Measurements from ENCODE around the gene INPP5D. TPM values are rescaled to one million over a fixed set of nuclear protein-coding genes. Genes with fewer than 3 reads are reported as not detected.

INPP5D gene
- total and polyA plus RNA-seq, 2 of the 13 experiments (the other 11 are each of a cell fraction or from before 2014, with no cell fraction given) = 16.7 to 18.0 TPM

- TF ChIP-seq, protein P1, sequence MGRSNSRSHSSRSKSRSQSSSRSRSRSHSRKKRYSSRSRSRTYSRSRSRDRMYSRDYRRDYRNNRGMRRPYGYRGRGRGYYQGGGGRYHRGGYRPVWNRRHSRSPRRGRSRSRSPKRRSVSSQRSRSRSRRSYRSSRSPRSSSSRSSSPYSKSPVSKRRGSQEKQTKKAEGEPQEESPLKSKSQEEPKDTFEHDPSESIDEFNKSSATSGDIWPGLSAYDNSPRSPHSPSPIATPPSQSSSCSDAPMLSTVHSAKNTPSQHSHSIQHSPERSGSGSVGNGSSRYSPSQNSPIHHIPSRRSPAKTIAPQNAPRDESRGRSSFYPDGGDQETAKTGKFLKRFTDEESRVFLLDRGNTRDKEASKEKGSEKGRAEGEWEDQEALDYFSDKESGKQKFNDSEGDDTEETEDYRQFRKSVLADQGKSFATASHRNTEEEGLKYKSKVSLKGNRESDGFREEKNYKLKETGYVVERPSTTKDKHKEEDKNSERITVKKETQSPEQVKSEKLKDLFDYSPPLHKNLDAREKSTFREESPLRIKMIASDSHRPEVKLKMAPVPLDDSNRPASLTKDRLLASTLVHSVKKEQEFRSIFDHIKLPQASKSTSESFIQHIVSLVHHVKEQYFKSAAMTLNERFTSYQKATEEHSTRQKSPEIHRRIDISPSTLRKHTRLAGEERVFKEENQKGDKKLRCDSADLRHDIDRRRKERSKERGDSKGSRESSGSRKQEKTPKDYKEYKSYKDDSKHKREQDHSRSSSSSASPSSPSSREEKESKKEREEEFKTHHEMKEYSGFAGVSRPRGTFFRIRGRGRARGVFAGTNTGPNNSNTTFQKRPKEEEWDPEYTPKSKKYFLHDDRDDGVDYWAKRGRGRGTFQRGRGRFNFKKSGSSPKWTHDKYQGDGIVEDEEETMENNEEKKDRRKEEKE (IDR thresholded peaks at IDR 0.05) = no peak
- TF ChIP-seq, protein P2, sequence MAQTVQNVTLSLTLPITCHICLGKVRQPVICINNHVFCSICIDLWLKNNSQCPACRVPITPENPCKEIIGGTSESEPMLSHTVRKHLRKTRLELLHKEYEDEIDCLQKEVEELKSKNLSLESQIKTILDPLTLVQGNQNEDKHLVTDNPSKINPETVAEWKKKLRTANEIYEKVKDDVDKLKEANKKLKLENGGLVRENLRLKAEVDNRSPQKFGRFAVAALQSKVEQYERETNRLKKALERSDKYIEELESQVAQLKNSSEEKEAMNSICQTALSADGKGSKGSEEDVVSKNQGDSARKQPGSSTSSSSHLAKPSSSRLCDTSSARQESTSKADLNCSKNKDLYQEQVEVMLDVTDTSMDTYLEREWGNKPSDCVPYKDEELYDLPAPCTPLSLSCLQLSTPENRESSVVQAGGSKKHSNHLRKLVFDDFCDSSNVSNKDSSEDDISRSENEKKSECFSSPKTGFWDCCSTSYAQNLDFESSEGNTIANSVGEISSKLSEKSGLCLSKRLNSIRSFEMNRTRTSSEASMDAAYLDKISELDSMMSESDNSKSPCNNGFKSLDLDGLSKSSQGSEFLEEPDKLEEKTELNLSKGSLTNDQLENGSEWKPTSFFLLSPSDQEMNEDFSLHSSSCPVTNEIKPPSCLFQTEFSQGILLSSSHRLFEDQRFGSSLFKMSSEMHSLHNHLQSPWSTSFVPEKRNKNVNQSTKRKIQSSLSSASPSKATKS (CRISPR knock-in tag; IDR thresholded peaks at IDR 0.05) = no peak
- TF ChIP-seq ZNF75D (CRISPR knock-in tag; IDR thresholded peaks at IDR 0.05; ENCODE audit: borderline replicate concordance) (no peak), ZNF180 (CRISPR knock-in tag; IDR thresholded peaks at IDR 0.05; ENCODE audit: borderline replicate concordance, low read depth) (no peak), ZNF768 (CRISPR knock-in tag; IDR thresholded peaks at IDR 0.05) (peak; percentile 53; the same call in 1 of the 2 replicates), ZNF446 (CRISPR knock-in tag; IDR thresholded peaks at IDR 0.05) (no peak), ZFX (CRISPR knock-in tag; IDR thresholded peaks at IDR 0.05; ENCODE audit: low read depth) (peak; percentile 90), HNRNPH1 (optimal IDR thresholded peaks at IDR 0.05; ENCODE audit: low read depth, low read length) (peak; percentile 4), ZNF143 (CRISPR knock-in tag; IDR thresholded peaks at IDR 0.05) (no peak), ATF6 (CRISPR knock-in tag; conservative IDR thresholded peaks at IDR 0.05) (no peak; the same call in 1 of the 2 replicates), CCAR2 (optimal IDR thresholded peaks at IDR 0.05; ENCODE audit: low read depth, low read length) (no peak), AHR (CRISPR knock-in tag; IDR thresholded peaks at IDR 0.05) (no peak), SIX4 (CRISPR knock-in tag; IDR thresholded peaks at IDR 0.05) (peak; percentile 89), FOXA1 (IDR thresholded peaks at IDR 0.05) (no peak), FOXA1 (CRISPR knock-in tag; IDR thresholded peaks at IDR 0.05) (peak; percentile 93)
- TF ChIP-seq, protein P3, sequence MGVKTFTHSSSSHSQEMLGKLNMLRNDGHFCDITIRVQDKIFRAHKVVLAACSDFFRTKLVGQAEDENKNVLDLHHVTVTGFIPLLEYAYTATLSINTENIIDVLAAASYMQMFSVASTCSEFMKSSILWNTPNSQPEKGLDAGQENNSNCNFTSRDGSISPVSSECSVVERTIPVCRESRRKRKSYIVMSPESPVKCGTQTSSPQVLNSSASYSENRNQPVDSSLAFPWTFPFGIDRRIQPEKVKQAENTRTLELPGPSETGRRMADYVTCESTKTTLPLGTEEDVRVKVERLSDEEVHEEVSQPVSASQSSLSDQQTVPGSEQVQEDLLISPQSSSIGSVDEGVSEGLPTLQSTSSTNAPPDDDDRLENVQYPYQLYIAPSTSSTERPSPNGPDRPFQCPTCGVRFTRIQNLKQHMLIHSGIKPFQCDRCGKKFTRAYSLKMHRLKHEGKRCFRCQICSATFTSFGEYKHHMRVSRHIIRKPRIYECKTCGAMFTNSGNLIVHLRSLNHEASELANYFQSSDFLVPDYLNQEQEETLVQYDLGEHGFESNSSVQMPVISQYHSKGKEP (CRISPR knock-in tag; IDR thresholded peaks at IDR 0.05) = no peak
- TF ChIP-seq, protein P4, sequence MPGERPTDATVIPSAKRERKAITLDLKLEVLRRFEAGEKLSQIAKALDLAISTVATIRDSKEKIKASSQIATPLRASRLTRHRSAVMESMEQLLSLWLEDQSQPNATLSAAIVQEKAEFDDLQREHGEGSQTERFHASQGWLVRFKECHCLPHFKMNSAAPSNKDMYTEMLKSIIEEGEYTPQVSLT (CRISPR knock-in tag; IDR thresholded peaks at IDR 0.05; ENCODE audit: borderline replicate concordance, low read depth) = no peak; the same call in 1 of the 2 replicates
- TF ChIP-seq, protein P5, sequence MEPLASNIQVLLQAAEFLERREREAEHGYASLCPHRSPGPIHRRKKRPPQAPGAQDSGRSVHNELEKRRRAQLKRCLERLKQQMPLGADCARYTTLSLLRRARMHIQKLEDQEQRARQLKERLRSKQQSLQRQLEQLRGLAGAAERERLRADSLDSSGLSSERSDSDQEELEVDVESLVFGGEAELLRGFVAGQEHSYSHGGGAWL (CRISPR knock-in tag; IDR thresholded peaks at IDR 0.05) = peak; percentile 10; the same call in 1 of the 2 replicates
Measured at GRCh38 chr2:233061591-233062450, 1.7 kb downstream of the INPP5D start (continued).
